ENCODE results near the gene TIE1. TPM values are rescaled to one million over a fixed set of nuclear protein-coding genes. Genes with fewer than 3 reads are reported as not detected.

Gene TIE1
- total and polyA plus RNA-seq, 9 of the 15 experiments (the other 6 are each of a cell fraction or from before 2014, with no cell fraction given) = 0.07 to 0.49 (median 0.14) TPM; not detected in 4

DNA sequence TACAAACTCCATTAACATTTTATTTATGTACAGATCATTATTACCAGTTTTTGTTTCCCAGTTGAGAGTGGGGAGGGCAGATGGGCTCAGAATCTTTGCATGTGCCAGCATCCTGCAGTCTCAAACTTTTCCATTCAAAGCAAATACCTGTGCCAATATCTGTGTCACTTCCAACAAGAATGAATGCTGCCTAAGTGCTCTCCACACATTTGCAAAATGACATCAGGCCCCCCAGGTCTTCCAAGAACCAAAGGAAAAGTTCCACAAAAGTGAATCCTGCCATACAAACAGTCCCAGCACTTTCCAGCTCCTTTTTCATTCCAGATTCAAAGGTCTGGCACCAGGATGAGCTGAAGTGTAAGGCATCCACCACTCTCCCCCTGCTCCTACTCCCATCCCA is 1.7 kb upstream of the TIE1 start:
- in situ Hi-C loops (cut with MboI) = no loop called here
- TF ChIP-seq, protein P1, sequence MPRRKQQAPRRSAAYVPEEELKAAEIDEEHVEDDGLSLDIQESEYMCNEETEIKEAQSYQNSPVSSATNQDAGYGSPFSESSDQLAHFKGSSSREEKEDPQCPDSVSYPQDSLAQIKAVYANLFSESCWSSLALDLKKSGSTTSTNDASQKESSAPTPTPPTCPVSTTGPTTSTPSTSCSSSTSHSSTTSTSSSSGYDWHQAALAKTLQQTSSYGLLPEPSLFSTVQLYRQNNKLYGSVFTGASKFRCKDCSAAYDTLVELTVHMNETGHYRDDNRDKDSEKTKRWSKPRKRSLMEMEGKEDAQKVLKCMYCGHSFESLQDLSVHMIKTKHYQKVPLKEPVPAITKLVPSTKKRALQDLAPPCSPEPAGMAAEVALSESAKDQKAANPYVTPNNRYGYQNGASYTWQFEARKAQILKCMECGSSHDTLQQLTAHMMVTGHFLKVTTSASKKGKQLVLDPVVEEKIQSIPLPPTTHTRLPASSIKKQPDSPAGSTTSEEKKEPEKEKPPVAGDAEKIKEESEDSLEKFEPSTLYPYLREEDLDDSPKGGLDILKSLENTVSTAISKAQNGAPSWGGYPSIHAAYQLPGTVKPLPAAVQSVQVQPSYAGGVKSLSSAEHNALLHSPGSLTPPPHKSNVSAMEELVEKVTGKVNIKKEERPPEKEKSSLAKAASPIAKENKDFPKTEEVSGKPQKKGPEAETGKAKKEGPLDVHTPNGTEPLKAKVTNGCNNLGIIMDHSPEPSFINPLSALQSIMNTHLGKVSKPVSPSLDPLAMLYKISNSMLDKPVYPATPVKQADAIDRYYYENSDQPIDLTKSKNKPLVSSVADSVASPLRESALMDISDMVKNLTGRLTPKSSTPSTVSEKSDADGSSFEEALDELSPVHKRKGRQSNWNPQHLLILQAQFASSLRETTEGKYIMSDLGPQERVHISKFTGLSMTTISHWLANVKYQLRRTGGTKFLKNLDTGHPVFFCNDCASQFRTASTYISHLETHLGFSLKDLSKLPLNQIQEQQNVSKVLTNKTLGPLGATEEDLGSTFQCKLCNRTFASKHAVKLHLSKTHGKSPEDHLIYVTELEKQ (CRISPR knock-in tag; IDR thresholded peaks at IDR 0.05) = no peak
- TF ChIP-seq, protein P2, sequence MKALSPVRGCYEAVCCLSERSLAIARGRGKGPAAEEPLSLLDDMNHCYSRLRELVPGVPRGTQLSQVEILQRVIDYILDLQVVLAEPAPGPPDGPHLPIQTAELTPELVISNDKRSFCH (CRISPR knock-in tag; IDR thresholded peaks at IDR 0.05) = no peak
- TF ChIP-seq, protein P2 (tag; IDR thresholded peaks at IDR 0.05) = no peak
- TF ChIP-seq, protein P3, sequence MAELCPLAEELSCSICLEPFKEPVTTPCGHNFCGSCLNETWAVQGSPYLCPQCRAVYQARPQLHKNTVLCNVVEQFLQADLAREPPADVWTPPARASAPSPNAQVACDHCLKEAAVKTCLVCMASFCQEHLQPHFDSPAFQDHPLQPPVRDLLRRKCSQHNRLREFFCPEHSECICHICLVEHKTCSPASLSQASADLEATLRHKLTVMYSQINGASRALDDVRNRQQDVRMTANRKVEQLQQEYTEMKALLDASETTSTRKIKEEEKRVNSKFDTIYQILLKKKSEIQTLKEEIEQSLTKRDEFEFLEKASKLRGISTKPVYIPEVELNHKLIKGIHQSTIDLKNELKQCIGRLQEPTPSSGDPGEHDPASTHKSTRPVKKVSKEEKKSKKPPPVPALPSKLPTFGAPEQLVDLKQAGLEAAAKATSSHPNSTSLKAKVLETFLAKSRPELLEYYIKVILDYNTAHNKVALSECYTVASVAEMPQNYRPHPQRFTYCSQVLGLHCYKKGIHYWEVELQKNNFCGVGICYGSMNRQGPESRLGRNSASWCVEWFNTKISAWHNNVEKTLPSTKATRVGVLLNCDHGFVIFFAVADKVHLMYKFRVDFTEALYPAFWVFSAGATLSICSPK (IDR thresholded peaks at IDR 0.05; ENCODE audit: borderline replicate concordance) = no peak
- no peak for TF ChIP-seq ZSCAN32 (CRISPR knock-in tag; IDR thresholded peaks at IDR 0.05)
- Histone ChIP-seq H3K9ac (ENCODE audit: insufficient read depth in 1 of 2, low read depth in 2 of 2, low read length in 2 of 2) (no peak overlapping the region), H3K9me1 (ENCODE audit: control insufficient read depth, insufficient read depth, low read length) (no peaks in the 10 kb centered on the region), H3K27me3 (ENCODE audit: control insufficient read depth in 2 of 2, insufficient read depth in 2 of 2, low read length in 2 of 2) (peaks cover 17 to 34% of the 10 kb centered on the region in 2 experiments; a peak in 3 of 5 replicates), H3K9me3 (replicated peaks; ENCODE audit: control insufficient read depth, insufficient read depth, low read depth, low read length) (no peaks in the 10 kb centered on the region), H3K36me3 (ENCODE audit: control insufficient read depth, insufficient read depth, low read length) (no peaks in the 10 kb centered on the region), H3K79me2 (ENCODE audit: control insufficient read depth, insufficient read depth, low read length) (no peaks in the 10 kb centered on the region), H3K27ac (ENCODE audit: extremely low read depth, low read depth, low read length) (no peak overlapping the region), H2AFZ (ENCODE audit: low read depth, low read length) (no peak overlapping the region), H3K4me1 (replicated peaks in 1 of 2; ENCODE audit: control insufficient read depth in 2 of 2, insufficient read depth in 2 of 2, low read length in 2 of 2) (no peaks in the 10 kb centered on the region), H4K20me1 (replicated peaks; ENCODE audit: control insufficient read depth, insufficient read depth, low read length) (0 out of 2 replicates have a peak, but pooled peaks cover 4% of the 10 kb centered on the region), H3K4me3 (no peak overlapping the region), H3K4me2 (ENCODE audit: insufficient read depth, low read length) (no peak overlapping the region)
- no TSS peak for BruUV-seq (replicated peaks)
- no peak for ATAC-seq
- no peak for FAIRE-seq
- DNase-seq (ENCODE audit: extremely low read depth in 1 of 4, low spot score in 3 of 4) = no peak
- ChIA-PET CTCF (ENCODE audit: low intra/inter-chr PET ratio) (no interaction called here), POLR2A (no interaction called here)
- intact Hi-C loops (cut with micrococcal nuclease) = no loop called here
